Colon (tissue), 2 donors: Measurements from ENCODE around the gene PAK3.

Source experiments
- FAIRE-seq: peaks from 2 replicates; lab custom pipeline; 2012; peaks lifted over from hg19 to GRCh38; lab: Jason Lieb, UNC
- donor health status: control.
- donor health status: control.

Gene PAK3

GRCh38 chrX:111262086-111262485, 166.1 kb downstream of the PAK3 start:
- no peak for FAIRE-seq

GRCh38 chrX:111264385-111264784, 168.4 kb downstream of the PAK3 start:
- FAIRE-seq: no peak

- no peak for FAIRE-seq
These were observed 169.5 kb downstream of the PAK3 start for GRCh38 chrX:111265486-111265885.

- no peak for FAIRE-seq
These were observed 172.5 kb downstream of the PAK3 start for GRCh38 chrX:111268506-111268905.

- no peak for FAIRE-seq
These were observed 174.3 kb downstream of the PAK3 start, which contains the start of gene CAPN6 for GRCh38 chrX:111270339-111270738. Gene CAPN6 (minus strand): TSS chrX:111270483. CDS start chrX:111263936, 6,547 bp downstream.
